ENCODE results near the gene UGGT1.
A peak's percentile ranks its signal among the peaks of the same experiment; 100 is the strongest.

UGGT1 gene

GRCh38 chr2:128084757-128085156, 6.2 kb upstream of the UGGT1 start:
- no peaks in the 10 kb centered on the region for H3K36me3 ChIP-seq (ENCODE audit: low read length)
- H3K27ac ChIP-seq (ENCODE audit: low read depth, low read length) = no peak overlapping the region
- H3K9me2 ChIP-seq (replicated peaks; ENCODE audit: insufficient read depth, low read length) = no peaks in the 10 kb centered on the region
- TF ChIP-seq CTCF (IDR thresholded peaks at IDR 0.05; ENCODE audit: insufficient read depth, low read length, poor library complexity, severe bottlenecking) (no peak), EZH2phosphoT487 (conservative IDR thresholded peaks at IDR 0.05; ENCODE audit: low read length) (no peak)
- H3K9me3 ChIP-seq (ENCODE audit: insufficient read depth, low read length) = peaks cover 5% of the 10 kb centered on the region; the same call in 1 of the 2 replicates
- no peak overlapping the region for H2AFZ ChIP-seq (ENCODE audit: low read depth, low read length, severe bottlenecking)
- H4K20me1 ChIP-seq (ENCODE audit: low read depth, low read length) = no peaks in the 10 kb centered on the region
- no peaks in the 10 kb centered on the region for H3K27me3 ChIP-seq (ENCODE audit: low read length)
- H3F3A ChIP-seq (ENCODE audit: insufficient read depth) = peaks cover 14% of the 10 kb centered on the region; the same call in 1 of the 2 replicates
- H3K4me3 ChIP-seq (ENCODE audit: insufficient read depth, low read length, poor library complexity, severe bottlenecking) = no peak overlapping the region
- H3K9ac ChIP-seq (ENCODE audit: low read length) = no peak overlapping the region
- H3K4me2 ChIP-seq (ENCODE audit: low read depth, low read length, poor library complexity, severe bottlenecking) = no peak overlapping the region
- no peaks in the 10 kb centered on the region for H3K79me2 ChIP-seq (ENCODE audit: insufficient read depth, low read length)

GRCh38 chr2:128086244-128086643, 4.8 kb upstream of the UGGT1 start:
- Histone ChIP-seq H3K4me2 (ENCODE audit: low read depth, low read length, poor library complexity, severe bottlenecking) (no peak overlapping the region), H3K9me2 (replicated peaks; ENCODE audit: insufficient read depth, low read length) (no peaks in the 10 kb centered on the region), H3K27me3 (ENCODE audit: low read length) (no peaks in the 10 kb centered on the region), H3K36me3 (ENCODE audit: low read length) (no peaks in the 10 kb centered on the region), H3F3A (ENCODE audit: insufficient read depth) (peaks cover 17% of the 10 kb centered on the region; the same call in 1 of the 2 replicates), H4K20me1 (ENCODE audit: low read depth, low read length) (no peaks in the 10 kb centered on the region), H3K27ac (ENCODE audit: low read depth, low read length) (no peak overlapping the region), H3K4me3 (ENCODE audit: insufficient read depth, low read length, poor library complexity, severe bottlenecking) (no peak overlapping the region), H3K9ac (ENCODE audit: low read length) (no peak overlapping the region), H3K9me3 (ENCODE audit: insufficient read depth, low read length) (peaks cover 5% of the 10 kb centered on the region; the same call in 1 of the 2 replicates), H3K79me2 (ENCODE audit: insufficient read depth, low read length) (peaks cover 1% of the 10 kb centered on the region), H2AFZ (ENCODE audit: low read depth, low read length, severe bottlenecking) (no peak overlapping the region)
- TF ChIP-seq EZH2phosphoT487 (conservative IDR thresholded peaks at IDR 0.05; ENCODE audit: low read length) = no peak
- no peak for TF ChIP-seq CTCF (IDR thresholded peaks at IDR 0.05; ENCODE audit: insufficient read depth, low read length, poor library complexity, severe bottlenecking)

- Histone ChIP-seq H3K9ac (ENCODE audit: low read length) (peak overlapping the region; percentile 85), H3K36me3 (ENCODE audit: low read length) (no peaks in the 10 kb centered on the region), H3K79me2 (ENCODE audit: insufficient read depth, low read length) (peaks cover 45% of the 10 kb centered on the region), H3K9me3 (ENCODE audit: insufficient read depth, low read length) (no peaks in the 10 kb centered on the region), H3K27me3 (ENCODE audit: low read length) (no peaks in the 10 kb centered on the region), H3K27ac (ENCODE audit: low read depth, low read length) (peak overlapping the region; percentile 62), H4K20me1 (ENCODE audit: low read depth, low read length) (peaks cover 10% of the 10 kb centered on the region; the same call in 1 of the 2 replicates), H3F3A (ENCODE audit: insufficient read depth) (peaks cover 17% of the 10 kb centered on the region; the same call in 1 of the 2 replicates), H3K9me2 (replicated peaks; ENCODE audit: insufficient read depth, low read length) (no peaks in the 10 kb centered on the region), H3K4me3 (ENCODE audit: insufficient read depth, low read length, poor library complexity, severe bottlenecking) (peak overlapping the region; percentile 89), H3K4me2 (ENCODE audit: low read depth, low read length, poor library complexity, severe bottlenecking) (peak overlapping the region; percentile 99), H2AFZ (ENCODE audit: low read depth, low read length, severe bottlenecking) (peak overlapping the region; percentile 95)
- TF ChIP-seq EZH2phosphoT487 (conservative IDR thresholded peaks at IDR 0.05; ENCODE audit: low read length) (no peak), CTCF (IDR thresholded peaks at IDR 0.05; ENCODE audit: insufficient read depth, low read length, poor library complexity, severe bottlenecking) (no peak)
These were observed 440 bp upstream of the UGGT1 start for GRCh38 chr2:128090575-128090944.

Measured in SU-DHL-6 (cell line).